SK-N-SH (cell line): ENCODE results near the gene TECPR1. TPM values are rescaled to one million over a fixed set of nuclear protein-coding genes. Genes with fewer than 3 reads are reported as not detected.

Experiments
- CTCF ChIA-PET: fragments of 300-600, 350-600 bp; formaldehyde crosslinking; extraction: SDS; loops from one replicate; lab custom pipeline; 2021; lab: Yijun Ruan, JAX
- POLR2A ChIA-PET: fragments of 350-600 bp; sonication (Branson Sonifier 250); formaldehyde crosslinking; extraction: SDS; loops from one replicate; lab custom pipeline; 2020; ENCODE audit warnings: antibody characterized with exemption, inconsistent platforms; lab: Yijun Ruan, JAX
- DNase-seq: peaks from one replicate; pipeline ENCODE4 v3.0.0; 2012
- H2AFZ ChIP-seq: fragments of 200-600 bp; sonication (generic); 2 replicates; pipeline ENCODE4 v1.8.1; 2016; ENCODE audit warnings: antibody characterized with exemption, mild to moderate bottlenecking, low read depth
- H3F3A ChIP-seq: fragments of 200-600 bp; sonication (generic); replicated peaks from 2 replicates; pipeline ENCODE3; 2016; ENCODE audit warnings: antibody characterized with exemption, mild to moderate bottlenecking; ENCODE audit not compliant: insufficient read depth
- H3K27ac ChIP-seq, 2 experiments: fragments of 200-500 bp in 1 of 2; fragments of 200-600 bp in 1 of 2; sonication (Bioruptor generic) in 1 of 2; sonication (generic), shearing (Covaris generic) in 1 of 2; 2 replicates each; pipeline versions ENCODE4 v1.5.1 to v1.6.1; 2014 to 2016; ENCODE audit warnings: low read depth in 2 of 2, inconsistent platforms in 1 of 2, low read length in 1 of 2, mild to moderate bottlenecking in 1 of 2, mixed read lengths in 1 of 2
- H3K27me3 ChIP-seq: fragments of 200-600 bp; sonication (generic), shearing (Covaris generic); 2 replicates; pipeline ENCODE4 v1.6.1; 2016; ENCODE audit warnings: mixed run types; ENCODE audit not compliant: insufficient read depth
- H3K36me3 ChIP-seq, 2 experiments: fragments of 200-500 bp in 1 of 2; fragments of 200-600 bp in 1 of 2; sonication (Bioruptor generic) in 1 of 2; sonication (generic) in 1 of 2; replicated peaks in 1 of 2; 2 replicates each; pipeline versions ENCODE3 to v1.5.1; 2014 to 2016; ENCODE audit warnings: low read length in 1 of 2, mild to moderate bottlenecking in 1 of 2; ENCODE audit not compliant: insufficient read depth in 2 of 2, control insufficient read depth in 1 of 2
- H3K4me1 ChIP-seq, 2 experiments: fragments of 200-500 bp in 1 of 2; fragments of 200-600 bp in 1 of 2; sonication (Bioruptor generic) in 1 of 2; sonication (generic), shearing (Covaris generic) in 1 of 2; 2 replicates each; pipeline versions ENCODE4 v1.5.1 to v1.6.1; 2014 to 2016; ENCODE audit warnings: low read depth in 1 of 2, low read length in 1 of 2, mixed run types in 1 of 2; ENCODE audit not compliant: insufficient read depth in 2 of 2, control insufficient read depth in 1 of 2
- H3K4me2 ChIP-seq: fragments of 200-600 bp; sonication (generic), shearing (Covaris generic); 2 replicates; pipeline ENCODE4 v1.6.1; 2017; ENCODE audit warnings: mixed run types
- H3K4me3 ChIP-seq, 2 experiments: fragments of 200-500 bp in 1 of 2; fragments of 200-600 bp in 1 of 2; sonication (Bioruptor generic) in 1 of 2; sonication (generic), shearing (Covaris generic) in 1 of 2; 2 replicates each; pipeline versions ENCODE4 v1.5.1 to v1.8.1; 2014 to 2016; ENCODE audit warnings: low read depth in 2 of 2, inconsistent platforms in 1 of 2, low read length in 1 of 2, mild to moderate bottlenecking in 1 of 2, mixed read lengths in 1 of 2, moderate library complexity in 1 of 2
- H3K79me2 ChIP-seq: fragments of 200-600 bp; sonication (generic); 2 replicates; pipeline ENCODE4 v1.8.1; 2017; ENCODE audit warnings: mild to moderate bottlenecking; ENCODE audit not compliant: insufficient read depth
- H3K9ac ChIP-seq: fragments of 200-600 bp; sonication (generic); 2 replicates; pipeline ENCODE4 v1.6.1; 2017; ENCODE audit warnings: mixed run types
- H3K9me2 ChIP-seq: fragments of 200-600 bp; sonication (generic); 2 replicates; pipeline ENCODE4 v1.6.1; 2017; ENCODE audit warnings: mixed run types
- H3K9me3 ChIP-seq: fragments of 200-600 bp; sonication (generic); 2 replicates; pipeline ENCODE4 v1.6.1; 2017; ENCODE audit warnings: mixed run types, mild to moderate bottlenecking, moderate library complexity
- H4K20me1 ChIP-seq: fragments of 200-600 bp; sonication (generic); 2 replicates; pipeline ENCODE4 v1.6.1; 2017; ENCODE audit warnings: mild to moderate bottlenecking, mixed run types; ENCODE audit not compliant: insufficient read depth
- CHD2 ChIP-seq: fragments of 150-350 bp; IDR thresholded peaks from 2 replicates; pipeline ENCODE4 v1.6.1; 2018; ENCODE audit warnings: low read length; ENCODE audit not compliant: partially characterized antibody
- EP300 ChIP-seq, 2 experiments: IDR thresholded peaks; 2 replicates each; pipeline versions ENCODE4 v1.4.0 to v1.6.1; 2012; ENCODE audit warnings: borderline replicate concordance in 1 of 2, low read depth in 1 of 2, low read length in 1 of 2
- FOXM1 ChIP-seq: IDR thresholded peaks from 2 replicates; pipeline ENCODE4 v1.4.0; 2012; ENCODE audit warnings: low read depth, mild to moderate bottlenecking
- GATA2 ChIP-seq: sonication (generic); formaldehyde crosslinking; IDR thresholded peaks from 2 replicates; pipeline ENCODE4 v1.5.0; 2020; ENCODE audit warnings: mild to moderate bottlenecking, missing genetic modification reagents
- MEF2A ChIP-seq: IDR thresholded peaks from 2 replicates; pipeline ENCODE4 v1.4.0; 2012; ENCODE audit warnings: low read depth, borderline replicate concordance
- NRF1 ChIP-seq: IDR thresholded peaks from 2 replicates; pipeline ENCODE4 v1.6.1; 2012; ENCODE audit warnings: low read depth, mild to moderate bottlenecking, low read length
- PBX3 ChIP-seq: IDR thresholded peaks from 2 replicates; pipeline ENCODE4; 2012
- POLR2AphosphoS5 ChIP-seq: IDR thresholded peaks from 2 replicates; pipeline ENCODE4 v1.6.1; 2012; ENCODE audit warnings: low read depth, low read length
- RAD21 ChIP-seq: IDR thresholded peaks from 2 replicates; pipeline ENCODE4 v1.6.1; 2012; ENCODE audit warnings: mild to moderate bottlenecking, low read length
- RXRA ChIP-seq: IDR thresholded peaks from 2 replicates; pipeline ENCODE4 v1.4.0; 2012; ENCODE audit warnings: low read depth, mild to moderate bottlenecking, borderline replicate concordance
- SMC3 ChIP-seq: IDR thresholded peaks from 2 replicates; pipeline ENCODE4 v1.6.1; 2012; ENCODE audit warnings: low read depth, low read length, improper control_type of control experiment
- TAF1 ChIP-seq: IDR thresholded peaks from 2 replicates; pipeline ENCODE4 v1.6.1; 2012; ENCODE audit warnings: low read depth, mild to moderate bottlenecking, low read length, moderate library complexity, borderline replicate concordance
- TCF12 ChIP-seq: IDR thresholded peaks from 2 replicates; pipeline ENCODE4 v1.4.0; 2012
- TEAD4 ChIP-seq: IDR thresholded peaks from 2 replicates; pipeline ENCODE4 v1.4.0; 2012; ENCODE audit warnings: mild to moderate bottlenecking, borderline replicate concordance; ENCODE audit not compliant: insufficient read depth
- WGBS: methylation state at CpG from one replicate; pipeline ENCODE4 v1.1.6; 2017; ENCODE audit warnings: low lambda C conversion rate; 5-methylcytosine and 5-hydroxymethylcytosine counted together
- polyA plus RNA-seq, 3 experiments: library from polyadenylated mRNA; depleted of rRNA; stranded (reverse); fragments of >200 nt; gene quantifications; 2 replicates each; pipeline ENCODE4 v1.2.3, GENCODE V29; 2012
- TF ChIP-seq, protein P1 (sequence below): fragments of 200-600 bp; sonication (generic); IDR thresholded peaks from 2 replicates; pipeline ENCODE4 v1.6.1; 2017; ENCODE audit warnings: antibody characterized with exemption, mild to moderate bottlenecking, moderate library complexity
- TF ChIP-seq, protein P2 (sequence below): fragments of 150-350 bp; IDR thresholded peaks from 2 replicates; pipeline ENCODE4 v1.6.1; 2016; ENCODE audit warnings: mild to moderate bottlenecking, low read depth, low read length
- TF ChIP-seq, protein P3 (sequence below): IDR thresholded peaks from 2 replicates; pipeline ENCODE4 v1.4.0; 2012; ENCODE audit warnings: low read depth

TECPR1 gene
- polyA plus RNA-seq, 1 of the 3 experiments (the other 2 are of a cell fraction) = 6.8 TPM

- Histone ChIP-seq H3K9ac (no peak overlapping the region), H3K4me1 (0 out of 4 replicates have a peak, but pooled peaks cover 0 to 4% of the 10 kb centered on the region in 2 experiments), H3K9me2 (no peaks in the 10 kb centered on the region), H3K79me2 (no peaks in the 10 kb centered on the region), H3K27ac (no peak overlapping the region), H3K9me3 (no peaks in the 10 kb centered on the region), H2AFZ (no peak overlapping the region), H4K20me1 (no peaks in the 10 kb centered on the region), H3K4me2 (no peak overlapping the region), H3K27me3 (no peaks in the 10 kb centered on the region), H3K36me3 (peaks cover 0 to 16% of the 10 kb centered on the region in 2 experiments), H3K4me3 (no peak overlapping the region), H3F3A (peaks cover 8% of the 10 kb centered on the region)
- TF ChIP-seq, protein P1, sequence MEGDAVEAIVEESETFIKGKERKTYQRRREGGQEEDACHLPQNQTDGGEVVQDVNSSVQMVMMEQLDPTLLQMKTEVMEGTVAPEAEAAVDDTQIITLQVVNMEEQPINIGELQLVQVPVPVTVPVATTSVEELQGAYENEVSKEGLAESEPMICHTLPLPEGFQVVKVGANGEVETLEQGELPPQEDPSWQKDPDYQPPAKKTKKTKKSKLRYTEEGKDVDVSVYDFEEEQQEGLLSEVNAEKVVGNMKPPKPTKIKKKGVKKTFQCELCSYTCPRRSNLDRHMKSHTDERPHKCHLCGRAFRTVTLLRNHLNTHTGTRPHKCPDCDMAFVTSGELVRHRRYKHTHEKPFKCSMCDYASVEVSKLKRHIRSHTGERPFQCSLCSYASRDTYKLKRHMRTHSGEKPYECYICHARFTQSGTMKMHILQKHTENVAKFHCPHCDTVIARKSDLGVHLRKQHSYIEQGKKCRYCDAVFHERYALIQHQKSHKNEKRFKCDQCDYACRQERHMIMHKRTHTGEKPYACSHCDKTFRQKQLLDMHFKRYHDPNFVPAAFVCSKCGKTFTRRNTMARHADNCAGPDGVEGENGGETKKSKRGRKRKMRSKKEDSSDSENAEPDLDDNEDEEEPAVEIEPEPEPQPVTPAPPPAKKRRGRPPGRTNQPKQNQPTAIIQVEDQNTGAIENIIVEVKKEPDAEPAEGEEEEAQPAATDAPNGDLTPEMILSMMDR = peak; percentile 48
- no peak for TF ChIP-seq POLR2AphosphoS5
- TF ChIP-seq RAD21 = peak; percentile 43
- no peak for TF ChIP-seq RXRA
- TF ChIP-seq SMC3 = peak; percentile 41
- ChIA-PET CTCF (interaction anchor here (0.6 to 3.5 kb wide), 15 partner anchors 9 to 574 kb away, joined by 3 to 26 read pairs (median 4); partner anchors contain the start of gene BAIAP2L1), POLR2A (no interaction called here)
- 45% methylated on average over 2 of the region's 2 CpGs for WGBS
- peak; percentile 52 for DNase-seq
Observed at GRCh38 chr7:98266840-98267239, 14.8 kb upstream of the TECPR1 start.

DNA sequence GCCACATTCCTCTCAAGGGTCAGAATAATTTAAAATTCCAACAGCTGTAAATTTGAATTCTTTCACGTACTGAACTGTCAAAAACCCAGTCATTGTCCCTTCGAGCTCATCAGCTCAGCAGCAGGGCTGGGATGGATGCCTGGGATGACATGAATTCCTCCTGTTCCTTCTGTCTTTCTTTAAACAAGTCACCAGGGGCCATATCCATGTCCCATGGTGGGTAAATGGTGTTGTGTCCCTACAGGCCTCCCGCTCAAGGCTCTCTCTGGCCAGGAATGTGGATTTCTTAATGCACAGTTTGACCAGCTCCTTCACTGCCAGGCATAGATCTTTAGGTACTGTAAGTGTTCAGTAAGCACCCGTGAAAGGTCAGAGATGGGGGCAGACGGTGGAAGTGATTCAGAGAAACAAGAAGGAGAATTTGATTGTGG lies 13.8 kb upstream of the TECPR1 start:
- 61% methylated on average over 5 of the region's 5 CpGs for WGBS
- CTCF ChIA-PET = interaction anchor here (1.0 to 3.5 kb wide), 2 partner anchors 13 to 32 kb away, joined by 3 to 26 read pairs; no protein-coding TSS in a partner anchor
- POLR2A ChIA-PET = no interaction called here
- TF ChIP-seq PBX3 = peak; percentile 17; the same call in 1 of the 2 replicates
- no peak for TF ChIP-seq TEAD4
- Histone ChIP-seq H3K9ac (no peak overlapping the region), H3K9me2 (no peaks in the 10 kb centered on the region), H3K27me3 (no peaks in the 10 kb centered on the region), H3K4me1 (0 out of 4 replicates have a peak, but pooled peaks cover 0 to 4% of the 10 kb centered on the region in 2 experiments), H3K4me3 (no peak overlapping the region), H2AFZ (no peak overlapping the region), H3K79me2 (no peaks in the 10 kb centered on the region), H3K9me3 (no peaks in the 10 kb centered on the region), H3K27ac (peak overlapping the region; percentile 35 to 38; a peak in 3 of 4 replicates), H4K20me1 (no peaks in the 10 kb centered on the region), H3K36me3 (peaks cover 0 to 18% of the 10 kb centered on the region in 2 experiments), H3K4me2 (no peak overlapping the region), H3F3A (peaks cover 8% of the 10 kb centered on the region)
- no peak for DNase-seq

GRCh38 chr7:98257701-98258100 lies 5.7 kb upstream of the TECPR1 start:
- no peaks in the 10 kb centered on the region for H3K9me2 ChIP-seq
- H4K20me1 ChIP-seq = no peaks in the 10 kb centered on the region
- H3K79me2 ChIP-seq = peaks cover 40% of the 10 kb centered on the region
- no peak overlapping the region for H3K4me3 ChIP-seq
- H3K27ac ChIP-seq = no peak overlapping the region
- peaks cover 13 to 37% of the 10 kb centered on the region in 2 experiments for H3K36me3 ChIP-seq
- H3K9me3 ChIP-seq = no peaks in the 10 kb centered on the region
- H3K4me2 ChIP-seq = no peak overlapping the region
- 82% methylated on average over 6 of the region's 6 CpGs for WGBS
- DNase-seq = no peak
- peaks cover 9% of the 10 kb centered on the region in 2 experiments; a peak in 2 of 4 replicates for H3K4me1 ChIP-seq
- POLR2A ChIA-PET = no interaction called here
- CTCF ChIA-PET = interaction anchor here (0.9 to 2.4 kb wide), 2 partner anchors 10 to 144 kb away, joined by 4 to 6 read pairs; partner anchors contain the start of gene BAIAP2L1
- no peaks in the 10 kb centered on the region for H3K27me3 ChIP-seq
- no peaks in the 10 kb centered on the region for H3F3A ChIP-seq
- H2AFZ ChIP-seq = no peak overlapping the region
- H3K9ac ChIP-seq = no peak overlapping the region
- no peak for TF ChIP-seq EP300 (IDR thresholded peaks at IDR 0.05; ENCODE audit: borderline replicate concordance in 1 of 2, low read depth in 1 of 2, low read length in 1 of 2)
- TF ChIP-seq, protein P2, sequence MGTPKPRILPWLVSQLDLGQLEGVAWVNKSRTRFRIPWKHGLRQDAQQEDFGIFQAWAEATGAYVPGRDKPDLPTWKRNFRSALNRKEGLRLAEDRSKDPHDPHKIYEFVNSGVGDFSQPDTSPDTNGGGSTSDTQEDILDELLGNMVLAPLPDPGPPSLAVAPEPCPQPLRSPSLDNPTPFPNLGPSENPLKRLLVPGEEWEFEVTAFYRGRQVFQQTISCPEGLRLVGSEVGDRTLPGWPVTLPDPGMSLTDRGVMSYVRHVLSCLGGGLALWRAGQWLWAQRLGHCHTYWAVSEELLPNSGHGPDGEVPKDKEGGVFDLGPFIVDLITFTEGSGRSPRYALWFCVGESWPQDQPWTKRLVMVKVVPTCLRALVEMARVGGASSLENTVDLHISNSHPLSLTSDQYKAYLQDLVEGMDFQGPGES = no peak
- TF ChIP-seq FOXM1 = no peak
- TF ChIP-seq TCF12 = no peak
- TF ChIP-seq POLR2AphosphoS5 = no peak
- no peak for TF ChIP-seq GATA2 (CRISPR knock-in tag)
- no peak for TF ChIP-seq MEF2A
- no peak for TF ChIP-seq CHD2
- TF ChIP-seq SMC3 = no peak
- TF ChIP-seq NRF1 = no peak
- TF ChIP-seq, protein P3, sequence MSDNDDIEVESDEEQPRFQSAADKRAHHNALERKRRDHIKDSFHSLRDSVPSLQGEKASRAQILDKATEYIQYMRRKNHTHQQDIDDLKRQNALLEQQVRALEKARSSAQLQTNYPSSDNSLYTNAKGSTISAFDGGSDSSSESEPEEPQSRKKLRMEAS = no peak
- no peak for TF ChIP-seq TAF1
